AG04449 (cell line): ENCODE data around the gene KSR1.

Experiments used
- CTCF ChIA-PET: fragments of 350-600 bp; formaldehyde crosslinking; extraction: SDS; loops from one replicate; lab custom pipeline; 2021; ENCODE audit warnings: antibody characterized with exemption; lab: Yijun Ruan, JAX
- POLR2A ChIA-PET: fragments of 400-600, 350-600 bp; formaldehyde crosslinking; extraction: SDS; loops from one replicate; lab custom pipeline; 2020; ENCODE audit warnings: antibody characterized with exemption, inconsistent platforms; lab: Yijun Ruan, JAX
- DNase-seq: peaks from one replicate; pipeline ENCODE4 v3.0.0-alpha.2; 2010; ENCODE audit warnings: low read depth, low spot score
- H3K4me3 ChIP-seq: 2 replicates; pipeline ENCODE4 v1.5.1; 2011; ENCODE audit warnings: low read depth, mild to moderate bottlenecking, control low read depth, low read length
- CTCF ChIP-seq: IDR thresholded peaks from one replicate; pipeline ENCODE4 v1.5.1; 2011; ENCODE audit warnings: mild to moderate bottlenecking, moderate library complexity, low read length, control low read depth, inconsistent platforms; ENCODE audit not compliant: insufficient read depth; ENCODE audit errors: missing control alignments

Gene KSR1

GRCh38 chr17:27473190-27473747 is 17.0 kb downstream of the KSR1 start:
- ChIA-PET POLR2A (no interaction called here), CTCF (interaction anchor here (1.2 to 4.6 kb wide), 4 partner anchors 13 to 126 kb away, joined by 3 to 20 read pairs (median 4); no protein-coding TSS in a partner anchor)
- no peak for TF ChIP-seq CTCF
- no peak for DNase-seq
- no peak overlapping the region for H3K4me3 ChIP-seq

GRCh38 chr17:27473748-27474609 is 17.7 kb downstream of the KSR1 start:
- POLR2A ChIA-PET, result interaction anchor here (1.1 kb wide), 1 partner anchor 18 kb away, joined by 4 read pairs; the partner anchor contains the start of gene KSR1

GRCh38 chr17:27475070-27475673 is 18.9 kb downstream of the KSR1 start:
- no peak for DNase-seq
- ChIA-PET CTCF (interaction anchor here (1.0 to 4.6 kb wide), 6 partner anchors 15 to 239 kb away, joined by 3 to 20 read pairs (median 4); no protein-coding TSS in a partner anchor), POLR2A (interaction anchor here (0.6 kb wide), 1 partner anchor 42 kb away, joined by 3 read pairs; no protein-coding TSS in a partner anchor)
- TF ChIP-seq CTCF, result no peak
- no peak overlapping the region for H3K4me3 ChIP-seq

More at GRCh38 chr17:27473748-27474609, 17.7 kb downstream of the KSR1 start:
- no peak overlapping the region for H3K4me3 ChIP-seq
- TF ChIP-seq CTCF, result no peak
- DNase-seq, result no peak
- CTCF ChIA-PET, result interaction anchor here (1.2 to 4.6 kb wide), 6 partner anchors 13 to 238 kb away, joined by 3 to 20 read pairs (median 4); no protein-coding TSS in a partner anchor

- no peak for DNase-seq
- CTCF ChIA-PET, result interaction anchor here (1.0 to 1.5 kb wide), 2 partner anchors 90 to 122 kb away, joined by 3 read pairs; no protein-coding TSS in a partner anchor
Measured at GRCh38 chr17:27475981-27476895, 20.0 kb downstream of the KSR1 start.

More at GRCh38 chr17:27475981-27476895, 20.0 kb downstream of the KSR1 start:
- POLR2A ChIA-PET, result interaction anchor here (0.6 kb wide), 1 partner anchor 43 kb away, joined by 3 read pairs; no protein-coding TSS in a partner anchor
- no peak for TF ChIP-seq CTCF
- H3K4me3 ChIP-seq, result no peak overlapping the region
